ENCODE measurements around the gene C11orf16. TPM values are rescaled to one million over a fixed set of nuclear protein-coding genes. Genes with fewer than 3 reads are reported as not detected.
A peak's percentile ranks its signal among the peaks of the same experiment; 100 is the strongest.

Gene C11orf16
- total and polyA plus RNA-seq, 4 experiments from 2014 or later, result 0.10 TPM; not detected in 3

DNA sequence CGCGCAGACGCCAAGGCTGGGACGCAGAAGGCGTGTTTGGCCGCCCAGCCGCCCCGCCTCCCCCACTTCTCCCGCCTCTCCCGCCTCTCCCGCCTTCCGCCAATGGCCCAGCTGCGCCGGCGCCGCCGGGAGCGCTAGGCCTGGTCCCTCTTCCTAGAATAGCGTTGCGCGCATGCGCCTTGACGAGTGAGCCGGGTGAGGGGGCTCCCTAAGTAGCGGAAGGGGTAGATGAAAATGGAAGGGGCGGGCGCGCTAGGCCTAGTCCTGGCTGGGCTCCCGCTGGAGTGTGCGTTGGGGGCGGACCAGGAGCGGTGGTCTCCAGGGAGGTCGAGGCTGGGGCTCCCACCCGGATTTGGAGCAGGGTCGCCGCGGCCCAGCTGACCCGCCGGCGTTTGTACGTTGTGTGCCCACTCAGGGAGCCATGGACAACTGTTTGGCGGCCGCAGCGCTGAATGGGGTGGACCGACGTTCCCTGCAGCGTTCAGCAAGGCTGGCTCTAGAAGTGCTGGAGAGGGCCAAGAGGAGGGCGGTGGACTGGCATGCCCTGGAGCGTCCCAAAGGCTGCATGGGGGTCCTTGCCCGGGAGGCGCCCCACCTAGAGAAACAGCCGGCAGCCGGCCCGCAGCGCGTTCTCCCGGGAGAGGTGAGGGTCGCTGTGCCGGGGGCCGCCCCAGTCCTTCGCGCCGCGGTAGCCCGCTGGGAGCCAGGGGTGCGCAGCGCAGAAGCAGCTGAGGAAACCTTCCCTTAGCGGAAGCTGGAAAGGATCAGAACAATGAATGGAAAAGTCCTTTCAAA lies 21.5 kb downstream of the C11orf16 start, which contains the start of gene AKIP1:
Gene AKIP1 (plus strand): TSS at position 161 of the 795 bp plus-strand sequence. CDS start 261 bp downstream, at position 422.
- Histone ChIP-seq H3K36me3 (ENCODE audit: insufficient read depth, low read length) (no peaks in the 10 kb centered on the region), H3K9me3 (ENCODE audit: control insufficient read depth in 1 of 2, low read length in 2 of 2) (no peaks in the 10 kb centered on the region), H3K27me3 (ENCODE audit: insufficient read depth, low read length) (no peaks in the 10 kb centered on the region), H3K27ac (ENCODE audit: low read depth, low read length) (peak within 1 kb of the TSS; percentile 52), H3K4me1 (ENCODE audit: insufficient read depth, low read length) (peaks cover 38% of the 10 kb centered on the region), H3K4me3 (ENCODE audit: low read length in 2 of 2) (peak within 1 kb of the TSS; percentile 76 to 79)
- peak; percentile 63 to 78 (median 65) for DNase-seq
- Mint-ChIP-seq H3K27ac (peak within 1 kb of the TSS; percentile 57 to 94 (median 89)), H3K4me3 (peak within 1 kb of the TSS; percentile 91 to 97 (median 92)), H3K36me3 (peaks cover 0 to 2% of the 10 kb centered on the region in 2 donors), H3K4me1 (peaks cover 27 to 60% (median 41%) of the 10 kb centered on the region in 4 donors), H3K27me3 (no peaks in the 10 kb centered on the region), H3K9me3 (no peaks in the 10 kb centered on the region)
- ChIA-PET POLR2A (ENCODE audit: partially characterized antibody) (interaction anchor here (0.6 to 3.1 kb wide), 10 partner anchors 48 to 702 kb away, joined by 3 to 19 read pairs (median 4); partner anchors contain the start of genes NRIP3, RPL27A, TMEM9B and TRIM66), CTCF (ENCODE audit: partially characterized antibody) (interaction anchor here (1.3 to 3.2 kb wide), 4 partner anchors 49 to 227 kb away, joined by 5 to 26 read pairs (median 12); no protein-coding TSS in a partner anchor)
- intact Hi-C loops (cut with micrococcal nuclease), result loop anchor here (2.0 to 5.0 kb wide), 6 partner anchors 91 to 924 kb away; partner anchors contain the start of genes EIF3F, NRIP3, RPL27A and TMEM41B

DNA sequence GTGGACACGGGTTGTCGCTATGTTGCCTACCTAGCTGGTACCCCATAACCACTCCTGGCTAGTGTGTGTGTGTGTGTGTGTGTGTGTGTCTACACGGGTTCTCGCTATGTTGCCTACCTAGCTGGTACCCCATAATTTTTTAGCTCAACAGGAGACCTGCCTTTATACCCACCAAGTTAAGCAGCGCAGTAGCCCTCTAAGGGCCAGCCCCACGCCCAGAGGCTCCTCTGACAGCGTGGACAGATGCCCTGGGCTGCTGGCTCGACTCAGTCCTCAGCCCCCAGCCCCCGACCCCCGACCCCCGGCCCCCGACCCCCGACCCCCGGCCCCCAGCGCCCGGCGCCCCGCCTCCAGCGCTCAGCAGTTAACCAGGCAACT lies 22.1 kb downstream of the C11orf16 start:
- H3K9me3 ChIP-seq (ENCODE audit: control insufficient read depth in 1 of 2, low read length in 2 of 2), result no peaks in the 10 kb centered on the region
- Mint-ChIP-seq H3K4me3 (peak overlapping the region; percentile 87 to 95 (median 92)), H3K27me3 (no peaks in the 10 kb centered on the region), H3K27ac (peak overlapping the region in 6 of 7 donors; percentile 30 to 94 (median 76)), H3K36me3 (peaks cover 0 to 2% of the 10 kb centered on the region in 2 donors), H3K9me3 (no peaks in the 10 kb centered on the region), H3K4me1 (peaks cover 27 to 60% (median 41%) of the 10 kb centered on the region in 4 donors)
- ChIA-PET POLR2A (ENCODE audit: partially characterized antibody) (interaction anchor here (0.6 to 3.1 kb wide), 8 partner anchors 49 to 663 kb away, joined by 3 to 19 read pairs (median 4); partner anchors contain the start of genes NRIP3, RPL27A, TMEM9B and TRIM66), CTCF (ENCODE audit: partially characterized antibody) (interaction anchor here (0.8 to 2.6 kb wide), 3 partner anchors 49 to 227 kb away, joined by 3 to 17 read pairs (median 5); no protein-coding TSS in a partner anchor)
- intact Hi-C loops (cut with micrococcal nuclease), result loop anchor here (2.0 to 5.0 kb wide), 6 partner anchors 92 to 924 kb away; partner anchors contain the start of genes EIF3F, NRIP3, RPL27A and TMEM41B
- H3K27ac ChIP-seq (ENCODE audit: low read depth, low read length), result no peak overlapping the region
- peaks cover 38% of the 10 kb centered on the region for H3K4me1 ChIP-seq (ENCODE audit: insufficient read depth, low read length)
- DNase-seq, result peak in 1 of 5 donors; percentile 18
- peak overlapping the region; percentile 29 to 62 for H3K4me3 ChIP-seq (ENCODE audit: low read length in 2 of 2)
- no peaks in the 10 kb centered on the region for H3K27me3 ChIP-seq (ENCODE audit: insufficient read depth, low read length)
- H3K36me3 ChIP-seq (ENCODE audit: insufficient read depth, low read length), result no peaks in the 10 kb centered on the region

DNA sequence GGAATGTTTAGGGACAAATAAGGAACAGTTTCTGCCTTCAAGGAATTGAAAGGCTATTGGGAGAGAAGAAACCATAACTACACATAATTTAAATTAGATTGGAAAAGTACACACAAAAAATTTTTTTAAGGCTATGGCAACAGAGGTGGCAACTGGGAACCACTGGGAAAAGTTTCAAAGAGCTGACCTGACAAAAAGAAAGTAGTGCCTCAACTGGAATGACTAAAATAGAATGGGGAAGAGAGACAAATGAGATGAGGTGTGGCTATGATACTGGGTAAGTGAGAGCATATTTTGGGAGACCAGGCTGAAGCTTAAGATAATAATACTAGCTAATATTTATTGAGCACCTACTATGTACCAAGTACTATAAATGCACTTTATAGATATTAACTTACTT lies 24.6 kb downstream of the C11orf16 start:
- intact Hi-C loops (cut with micrococcal nuclease), result no loop called here

DNA sequence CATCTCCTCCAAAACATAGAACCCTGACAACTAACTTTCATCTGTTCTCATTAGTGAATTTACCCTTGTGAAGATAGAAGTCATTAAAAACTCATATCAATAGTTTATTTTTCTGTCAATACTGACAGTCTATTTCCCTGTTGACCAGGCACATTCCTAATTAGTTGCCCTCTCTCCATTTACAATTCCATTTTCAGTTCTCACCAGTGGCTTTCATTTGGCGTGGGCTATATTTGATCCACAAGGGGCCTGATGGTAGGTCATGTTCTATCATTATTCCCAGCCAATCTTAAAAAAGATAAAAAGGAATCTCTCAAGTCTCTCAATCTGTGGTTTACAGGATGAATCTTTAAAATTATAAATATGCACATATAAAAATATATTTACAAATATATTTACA lies 25.6 kb downstream of the C11orf16 start:
- peaks cover 10 to 36% (median 21%) of the 10 kb centered on the region in 4 donors for H3K4me1 Mint-ChIP-seq
- Histone ChIP-seq H3K27me3 (ENCODE audit: insufficient read depth, low read length) (no peaks in the 10 kb centered on the region), H3K9me3 (ENCODE audit: control insufficient read depth in 1 of 2, low read length in 2 of 2) (no peaks in the 10 kb centered on the region), H3K36me3 (ENCODE audit: insufficient read depth, low read length) (no peaks in the 10 kb centered on the region), H3K4me1 (ENCODE audit: insufficient read depth, low read length) (peaks cover 15% of the 10 kb centered on the region), H3K4me3 (ENCODE audit: low read length in 2 of 2) (no peak overlapping the region), H3K27ac (ENCODE audit: low read depth, low read length) (no peak overlapping the region)
- intact Hi-C loops (cut with micrococcal nuclease), result no loop called here
- H3K36me3 Mint-ChIP-seq, result peaks cover 2 to 4% of the 10 kb centered on the region in 2 donors
- POLR2A ChIA-PET (ENCODE audit: partially characterized antibody), result no interaction called here
- CTCF ChIA-PET (ENCODE audit: partially characterized antibody), result no interaction called here
- DNase-seq, result no peak
- H3K4me3 Mint-ChIP-seq, result peak overlapping the region in 2 of 8 donors; percentile 1 to 32
- H3K27ac Mint-ChIP-seq, result peak overlapping the region in 2 of 7 donors; percentile 0 to 2
- H3K27me3 Mint-ChIP-seq, result peaks cover 0 to 4% of the 10 kb centered on the region in 2 donors
- peaks cover 0 to 4% (median 0%) of the 10 kb centered on the region in 8 donors for H3K9me3 Mint-ChIP-seq

More for the DNA sequence above, 24.6 kb downstream of the C11orf16 start:
- peaks cover 21% of the 10 kb centered on the region for H3K4me1 ChIP-seq (ENCODE audit: insufficient read depth, low read length)
- POLR2A ChIA-PET (ENCODE audit: partially characterized antibody), result interaction anchor here (1.0 kb wide), 1 partner anchor 219 kb away, joined by 5 read pairs; no protein-coding TSS in a partner anchor
- no peak overlapping the region for H3K4me3 ChIP-seq (ENCODE audit: low read length in 2 of 2)
- H3K4me3 Mint-ChIP-seq, result peak overlapping the region in 3 of 8 donors; percentile 6 to 32 (median 14)
- no peak for DNase-seq
- H3K27ac ChIP-seq (ENCODE audit: low read depth, low read length), result no peak overlapping the region
- H3K9me3 ChIP-seq (ENCODE audit: control insufficient read depth in 1 of 2, low read length in 2 of 2), result no peaks in the 10 kb centered on the region
- H3K27me3 Mint-ChIP-seq, result peaks cover 0 to 4% of the 10 kb centered on the region in 2 donors
- H3K36me3 ChIP-seq (ENCODE audit: insufficient read depth, low read length), result no peaks in the 10 kb centered on the region
- H3K27ac Mint-ChIP-seq, result peak overlapping the region in 2 of 7 donors; percentile 4 to 64
- H3K9me3 Mint-ChIP-seq, result no peaks in the 10 kb centered on the region
- no peaks in the 10 kb centered on the region for H3K27me3 ChIP-seq (ENCODE audit: insufficient read depth, low read length)
- CTCF ChIA-PET (ENCODE audit: partially characterized antibody), result interaction anchor here (1.2 kb wide), 1 partner anchor 230 kb away, joined by 3 read pairs; no protein-coding TSS in a partner anchor
- peaks cover 0 to 2% of the 10 kb centered on the region in 2 donors for H3K36me3 Mint-ChIP-seq
- H3K4me1 Mint-ChIP-seq, result peaks cover 11 to 41% (median 25%) of the 10 kb centered on the region in 4 donors

DNA sequence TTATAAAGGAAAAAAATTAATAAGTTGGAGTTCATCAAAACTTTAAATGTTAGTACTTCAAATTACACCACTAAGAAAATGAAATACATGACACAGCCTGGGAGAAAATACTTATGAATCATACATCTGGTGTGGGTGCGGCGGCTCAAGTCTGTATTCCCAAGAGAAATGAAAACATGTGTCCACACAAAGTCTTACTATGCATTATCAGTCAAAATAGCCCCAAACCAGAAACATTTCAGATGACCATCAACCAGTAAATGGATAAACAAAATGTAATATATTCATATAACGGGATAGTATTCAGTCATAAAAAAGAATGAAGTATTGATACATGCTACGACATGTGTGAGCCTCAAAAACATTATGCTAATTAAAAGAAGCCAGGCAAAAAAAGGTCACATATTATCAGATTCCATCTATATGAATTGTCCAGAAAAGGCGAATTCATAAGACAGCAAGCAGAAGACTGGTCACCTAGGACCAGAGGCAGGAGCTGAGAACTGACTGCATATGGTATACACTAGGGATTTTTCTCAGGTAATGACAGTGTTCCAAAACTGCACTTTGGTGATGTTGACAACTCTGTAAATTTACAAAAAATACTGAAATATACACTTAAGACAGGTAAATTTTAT lies 27.1 kb downstream of the C11orf16 start:
- no peaks in the 10 kb centered on the region for H3K27me3 ChIP-seq (ENCODE audit: insufficient read depth, low read length)
- POLR2A ChIA-PET (ENCODE audit: partially characterized antibody), result no interaction called here
- H3K4me3 ChIP-seq (ENCODE audit: low read length in 2 of 2), result no peak overlapping the region
- DNase-seq, result no peak
- no peak overlapping the region for H3K27ac Mint-ChIP-seq
- H3K4me1 ChIP-seq (ENCODE audit: insufficient read depth, low read length), result peaks cover 14% of the 10 kb centered on the region
- H3K4me1 Mint-ChIP-seq, result peaks cover 10 to 35% (median 20%) of the 10 kb centered on the region in 4 donors
- H3K27ac ChIP-seq (ENCODE audit: low read depth, low read length), result no peak overlapping the region
- H3K36me3 Mint-ChIP-seq, result peaks cover 3 to 10% of the 10 kb centered on the region in 2 donors
- peaks cover 0 to 11% (median 5%) of the 10 kb centered on the region in 8 donors for H3K9me3 Mint-ChIP-seq
- no peaks in the 10 kb centered on the region for H3K36me3 ChIP-seq (ENCODE audit: insufficient read depth, low read length)
- H3K4me3 Mint-ChIP-seq, result no peak overlapping the region
- no peaks in the 10 kb centered on the region for H3K9me3 ChIP-seq (ENCODE audit: control insufficient read depth in 1 of 2, low read length in 2 of 2)
- intact Hi-C loops (cut with micrococcal nuclease), result no loop called here
- CTCF ChIA-PET (ENCODE audit: partially characterized antibody), result no interaction called here
- peaks cover 0 to 4% of the 10 kb centered on the region in 2 donors for H3K27me3 Mint-ChIP-seq

DNA sequence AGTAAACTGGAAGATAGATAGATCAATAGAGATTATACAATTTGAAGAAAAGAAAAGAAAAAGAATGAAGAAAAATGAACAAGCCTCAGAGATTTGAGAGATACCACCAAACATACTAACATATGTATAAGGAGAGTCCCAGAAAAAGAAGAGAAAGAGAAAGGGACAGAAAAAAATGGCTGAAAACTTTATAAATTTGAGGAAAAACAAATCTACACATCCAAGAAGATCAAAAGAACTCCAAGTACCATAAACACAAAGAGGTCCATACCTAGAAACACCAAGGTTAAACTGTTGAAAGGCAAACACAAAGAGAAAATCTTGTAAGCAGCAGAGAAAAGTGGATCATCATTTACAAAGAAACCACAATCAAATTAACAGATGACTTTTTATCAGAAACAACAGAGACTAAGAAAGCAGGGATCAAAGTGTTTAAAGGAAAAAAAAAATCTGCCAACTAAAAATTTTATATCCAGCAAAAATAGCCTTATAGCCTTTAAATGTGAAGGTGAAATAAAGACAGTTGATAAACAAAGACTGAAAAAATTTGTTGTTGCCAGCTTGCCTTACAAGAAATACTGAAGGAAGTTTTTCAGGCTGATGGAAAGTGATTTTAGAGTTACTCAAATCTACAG lies 33.5 kb downstream of the C11orf16 start:
- Histone ChIP-seq H3K4me1 (ENCODE audit: insufficient read depth, low read length) (no peaks in the 10 kb centered on the region), H3K36me3 (ENCODE audit: insufficient read depth, low read length) (no peaks in the 10 kb centered on the region), H3K9me3 (ENCODE audit: control insufficient read depth in 1 of 2, low read length in 2 of 2) (peaks cover 0 to 13% of the 10 kb centered on the region in 2 donors), H3K27ac (ENCODE audit: low read depth, low read length) (no peak overlapping the region), H3K4me3 (ENCODE audit: low read length in 2 of 2) (no peak overlapping the region), H3K27me3 (ENCODE audit: insufficient read depth, low read length) (no peaks in the 10 kb centered on the region)
- CTCF ChIA-PET (ENCODE audit: partially characterized antibody), result no interaction called here
- Mint-ChIP-seq H3K9me3 (peaks cover 4 to 39% (median 29%) of the 10 kb centered on the region in 8 donors), H3K36me3 (peaks cover 12 to 18% of the 10 kb centered on the region in 2 donors), H3K4me3 (no peak overlapping the region), H3K27me3 (peaks cover 0 to 4% of the 10 kb centered on the region in 2 donors), H3K27ac (no peak overlapping the region), H3K4me1 (no peaks in the 10 kb centered on the region)
- DNase-seq, result no peak
- POLR2A ChIA-PET (ENCODE audit: partially characterized antibody), result no interaction called here
- intact Hi-C loops (cut with micrococcal nuclease), result no loop called here
